HG02884 (cell line): ENCODE data around the gene SPRY1.
A peak's percentile ranks its signal among the peaks of the same experiment; 100 is the strongest.

Experiments
- ATAC-seq: cut with Tn5 transposase; IDR thresholded peaks from one replicate; pipeline ENCODE4 v1.9.1; 2021; ENCODE audit warnings: mild to moderate bottlenecking, moderate library complexity; ENCODE audit not compliant: unreplicated experiment

SPRY1 gene, protein sequence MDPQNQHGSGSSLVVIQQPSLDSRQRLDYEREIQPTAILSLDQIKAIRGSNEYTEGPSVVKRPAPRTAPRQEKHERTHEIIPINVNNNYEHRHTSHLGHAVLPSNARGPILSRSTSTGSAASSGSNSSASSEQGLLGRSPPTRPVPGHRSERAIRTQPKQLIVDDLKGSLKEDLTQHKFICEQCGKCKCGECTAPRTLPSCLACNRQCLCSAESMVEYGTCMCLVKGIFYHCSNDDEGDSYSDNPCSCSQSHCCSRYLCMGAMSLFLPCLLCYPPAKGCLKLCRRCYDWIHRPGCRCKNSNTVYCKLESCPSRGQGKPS

DNA sequence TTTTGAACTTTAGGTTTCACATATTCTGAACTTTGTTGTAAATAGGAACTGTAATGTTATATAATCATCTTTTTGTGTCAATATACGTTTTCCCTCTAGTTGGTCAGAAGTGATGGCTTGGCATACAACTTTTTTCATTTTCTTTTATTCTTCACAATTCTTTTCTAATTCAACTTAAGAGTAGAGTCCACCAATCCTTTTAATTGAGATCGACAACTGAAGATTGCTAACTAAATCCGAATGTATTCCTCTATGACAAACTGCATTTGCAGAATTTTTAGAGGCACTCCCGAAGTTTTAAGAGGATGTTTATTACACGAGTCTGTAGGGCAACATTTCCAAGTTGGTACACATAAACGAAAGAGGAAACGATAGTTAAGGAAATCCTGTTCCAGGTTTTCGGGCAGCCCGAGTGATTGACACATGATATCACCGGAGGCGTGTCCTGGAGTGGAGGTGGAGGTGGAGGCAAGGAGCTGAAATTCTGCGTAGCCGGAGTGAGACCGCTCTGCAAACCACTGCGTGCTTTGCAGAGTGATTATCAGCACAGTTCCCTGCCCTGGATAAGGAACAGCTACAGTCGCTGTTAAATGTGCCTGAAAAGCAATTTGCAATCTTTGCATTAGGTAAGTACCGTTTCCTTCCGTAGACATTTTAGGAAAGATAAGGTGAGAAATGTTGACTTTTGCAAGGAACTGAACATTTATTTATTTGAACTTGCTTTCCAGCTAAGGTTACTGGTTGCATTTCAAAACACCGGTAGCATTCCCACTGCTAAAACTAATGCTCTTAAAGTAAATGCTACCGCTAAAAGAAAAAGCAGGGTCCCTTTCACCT lies at the start of gene SPRY1:
SPRY1 (plus strand) TSS at position 489 of the 837 bp plus-strand sequence. CDS start 4,797 bp downstream, outside the sequence.
- peak; percentile 50 for ATAC-seq

DNA sequence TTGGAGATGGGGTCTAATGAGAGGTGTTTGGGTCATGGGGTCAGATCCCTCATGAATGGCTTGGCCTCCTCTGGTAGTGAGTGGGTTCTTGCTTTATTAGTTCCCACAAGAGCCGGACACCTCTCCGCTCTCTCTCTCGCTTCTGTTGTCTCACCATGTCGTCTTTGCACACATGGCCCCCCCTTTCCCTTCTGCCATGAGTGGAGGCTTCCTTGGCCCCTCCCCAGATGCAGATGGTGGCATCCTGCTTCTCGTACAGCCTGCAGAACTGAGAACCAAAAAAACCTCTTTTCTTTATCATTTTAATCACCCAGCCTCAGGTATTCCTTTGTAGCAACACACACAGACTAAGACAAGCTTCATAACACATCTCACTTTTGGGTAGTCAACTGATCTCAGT lies 49.6 kb upstream of the SPRY1 start:
- ATAC-seq, result no peak

DNA sequence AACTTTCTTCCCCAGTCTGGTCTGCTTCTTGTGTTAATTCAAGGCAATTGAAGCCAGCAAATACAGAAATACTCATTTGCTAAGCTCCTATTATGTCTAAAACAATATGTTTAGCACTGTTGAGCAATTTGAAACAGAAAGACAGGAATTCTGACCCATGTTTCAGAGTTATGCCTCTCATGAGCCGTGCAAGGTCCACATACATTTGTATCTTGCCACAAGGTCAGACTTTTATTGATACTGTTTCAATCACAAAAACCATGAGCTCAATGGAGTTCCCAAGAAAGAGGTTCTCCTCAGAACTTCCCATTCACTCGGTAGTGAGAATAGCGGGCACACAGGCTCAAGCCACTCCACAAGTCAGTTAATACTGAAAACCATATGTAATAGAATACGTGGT lies 47.6 kb upstream of the SPRY1 start:
- ATAC-seq, result no peak

DNA sequence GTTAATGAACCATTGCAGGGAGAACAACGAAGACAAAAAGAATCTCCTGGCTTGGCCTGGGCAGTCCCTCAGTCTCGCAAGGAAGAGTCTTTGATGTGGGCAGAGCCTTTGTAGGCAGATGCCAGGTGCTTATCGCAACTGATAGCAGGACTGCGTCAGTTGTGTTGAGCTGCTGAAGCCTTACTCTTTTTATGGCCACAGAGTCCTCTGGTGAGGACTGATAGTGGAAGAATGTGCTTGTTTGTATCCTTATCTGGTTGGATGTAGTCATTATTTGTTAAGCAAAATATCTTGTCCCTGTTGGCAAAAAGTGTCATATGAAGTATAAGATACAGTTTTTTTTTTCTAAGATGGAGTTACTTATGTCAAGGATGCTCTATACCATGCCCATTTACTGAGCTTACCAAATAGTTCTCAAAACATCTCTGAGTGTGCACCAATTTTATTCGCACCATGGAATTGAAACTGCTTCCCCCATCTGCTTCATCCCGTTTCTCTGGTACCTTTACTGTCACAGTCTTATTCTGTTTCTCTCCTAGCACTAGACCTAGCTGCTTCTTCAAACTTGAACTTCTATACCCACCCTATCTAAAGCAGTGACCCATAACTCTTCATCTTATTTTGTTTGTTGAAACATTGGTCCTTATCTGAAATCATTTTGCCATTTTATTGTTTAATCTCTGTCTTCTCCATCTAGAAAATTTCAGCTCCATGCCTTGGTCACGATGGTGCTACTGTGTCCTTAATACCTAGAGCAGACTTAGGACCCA lies 47.0 kb upstream of the SPRY1 start:
- no peak for ATAC-seq

DNA sequence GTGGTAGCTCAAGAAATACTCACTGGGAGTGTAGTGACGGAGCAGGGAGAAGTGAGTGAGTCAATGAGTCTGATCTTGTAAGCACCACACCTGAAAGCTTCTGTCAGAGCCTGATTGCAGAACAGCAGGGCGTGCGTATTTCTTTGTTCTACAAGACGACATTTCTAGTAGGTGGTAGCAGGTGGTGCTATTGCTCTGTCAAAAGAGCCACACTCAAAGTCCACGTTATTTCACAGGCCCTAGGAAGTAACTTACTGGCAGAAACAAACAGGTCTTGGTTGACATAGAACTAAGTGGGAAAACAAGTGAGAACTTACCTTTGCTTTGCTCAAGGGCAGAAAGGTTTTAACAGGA lies 46.4 kb upstream of the SPRY1 start:
- no peak for ATAC-seq

DNA sequence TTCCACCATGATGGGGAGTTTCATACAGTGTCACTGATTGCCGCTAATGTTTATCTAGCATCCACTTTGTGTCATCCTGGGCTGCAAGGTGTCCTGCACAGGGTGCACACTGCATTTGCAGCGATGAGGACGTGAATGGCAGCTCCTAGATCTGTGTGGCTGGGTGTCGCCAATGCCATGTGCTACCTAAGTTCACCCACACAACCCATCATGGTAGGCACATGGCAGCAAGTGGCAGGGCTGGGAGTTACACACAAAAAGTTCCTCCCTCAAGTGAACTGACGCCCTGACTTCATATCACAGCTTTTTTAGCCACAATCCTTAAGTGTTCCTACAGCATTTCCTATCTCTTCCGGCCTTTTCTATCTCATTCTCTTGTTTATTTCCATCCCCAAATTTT lies 45.9 kb upstream of the SPRY1 start:
- no peak for ATAC-seq

DNA sequence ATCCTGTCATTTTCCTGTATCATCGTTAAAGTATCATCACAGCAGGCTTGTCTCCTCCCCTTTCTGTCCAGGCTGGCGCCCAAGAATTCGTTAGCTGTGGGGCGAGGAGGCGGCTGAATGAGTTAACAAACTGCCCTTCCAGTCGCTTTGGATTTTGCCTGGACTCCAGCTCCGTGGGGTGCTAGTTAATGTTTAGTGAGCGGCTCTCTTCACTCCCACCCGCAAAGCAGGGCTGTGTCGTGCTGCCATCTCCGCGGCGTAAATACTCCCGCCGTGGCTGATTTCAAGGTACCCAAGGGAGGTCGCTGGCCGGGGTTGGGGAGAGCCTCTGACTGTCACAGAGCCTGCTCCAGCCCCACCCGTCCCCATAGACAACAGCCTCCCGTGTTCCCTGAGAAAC lies 44.9 kb upstream of the SPRY1 start:
- no peak for ATAC-seq

DNA sequence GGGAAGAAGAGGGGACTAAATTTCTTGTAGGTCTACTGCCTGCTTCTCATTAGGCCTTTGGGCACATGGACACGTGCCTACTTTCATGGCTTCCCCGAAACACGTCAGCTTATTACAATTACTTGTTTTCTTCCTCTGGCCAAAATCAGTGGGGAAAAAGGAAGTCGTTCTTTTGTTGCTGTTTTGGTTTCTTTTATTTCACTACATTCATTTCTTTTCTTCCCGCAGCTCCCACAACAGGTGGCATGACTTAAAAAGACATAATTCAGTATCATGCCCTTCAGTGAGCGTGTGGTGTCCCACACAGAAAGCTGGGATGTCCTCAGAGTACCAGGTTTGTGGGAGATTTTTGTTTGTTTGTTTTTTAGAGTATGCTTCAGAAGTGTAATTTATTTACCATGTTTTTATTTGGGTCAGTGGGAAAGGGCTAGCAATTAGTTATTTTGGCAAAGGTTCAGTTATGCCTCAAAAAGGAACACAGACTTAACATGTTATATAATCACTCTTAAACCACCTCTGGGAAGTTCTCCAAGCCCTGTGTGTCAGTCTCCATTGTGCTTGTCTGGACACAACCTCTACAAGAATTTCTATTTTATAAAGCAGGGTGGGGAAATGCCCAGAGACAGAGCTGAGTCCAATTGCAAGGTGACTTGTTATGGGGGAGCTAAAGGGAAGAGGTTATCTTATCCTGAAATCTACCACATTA lies 44.2 kb upstream of the SPRY1 start:
- no peak for ATAC-seq

DNA sequence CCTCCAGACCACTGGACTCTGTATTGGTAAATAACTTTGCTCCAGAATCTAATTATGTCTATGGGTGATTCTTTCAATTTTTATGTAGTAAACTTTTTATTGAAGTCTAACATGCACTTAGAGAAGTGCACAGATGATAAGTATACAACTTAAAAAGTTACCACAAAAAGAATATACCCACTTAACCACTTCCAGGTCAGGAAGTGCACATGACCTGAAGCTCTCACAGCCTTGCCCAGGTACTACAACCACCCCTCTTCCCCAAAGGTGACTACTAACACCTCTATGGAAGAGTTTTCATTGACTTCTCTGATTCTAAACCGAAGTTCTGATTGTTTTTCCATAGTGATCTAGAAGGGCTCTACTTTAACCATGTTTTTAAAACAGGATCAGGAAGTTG lies 43.6 kb upstream of the SPRY1 start:
- no peak for ATAC-seq

DNA sequence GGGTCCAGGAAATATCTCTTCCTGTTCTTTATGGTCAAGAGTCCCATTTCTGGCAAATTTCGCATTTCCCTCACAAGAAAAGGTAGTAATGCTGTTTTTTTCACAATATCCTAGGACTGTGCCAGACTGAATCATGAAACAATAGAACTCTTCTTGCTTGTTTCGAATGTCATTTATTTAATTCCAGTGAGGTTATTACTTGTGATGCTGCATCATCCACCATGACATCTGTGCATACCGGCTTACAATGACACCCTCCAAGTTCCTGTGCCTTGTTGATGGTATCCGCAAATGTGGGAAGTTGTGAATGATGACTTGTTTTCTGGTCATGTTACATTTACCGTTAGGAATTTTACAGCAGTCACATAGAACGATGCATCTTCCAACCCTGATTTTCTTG lies 42.9 kb upstream of the SPRY1 start:
- no peak for ATAC-seq

DNA sequence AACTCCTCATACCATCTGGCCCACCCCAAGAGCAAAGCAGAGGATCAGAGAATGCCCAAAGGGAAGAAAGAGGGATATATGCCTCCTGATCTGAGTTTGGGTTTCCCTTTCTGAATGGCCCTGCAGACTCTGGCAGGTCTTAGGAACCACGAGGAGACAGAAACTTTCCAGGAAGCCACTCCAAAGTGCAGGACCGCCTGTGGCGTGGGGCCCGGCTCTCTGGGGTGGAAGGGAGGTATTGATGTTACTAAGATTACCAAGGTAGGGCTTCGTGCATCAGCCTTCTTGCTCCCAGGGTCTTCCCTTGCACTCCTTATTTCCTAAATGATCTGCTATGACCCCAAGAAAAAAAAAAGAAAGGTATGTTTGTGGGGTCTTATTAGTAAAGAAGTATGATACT lies 41.9 kb upstream of the SPRY1 start:
- no peak for ATAC-seq

DNA sequence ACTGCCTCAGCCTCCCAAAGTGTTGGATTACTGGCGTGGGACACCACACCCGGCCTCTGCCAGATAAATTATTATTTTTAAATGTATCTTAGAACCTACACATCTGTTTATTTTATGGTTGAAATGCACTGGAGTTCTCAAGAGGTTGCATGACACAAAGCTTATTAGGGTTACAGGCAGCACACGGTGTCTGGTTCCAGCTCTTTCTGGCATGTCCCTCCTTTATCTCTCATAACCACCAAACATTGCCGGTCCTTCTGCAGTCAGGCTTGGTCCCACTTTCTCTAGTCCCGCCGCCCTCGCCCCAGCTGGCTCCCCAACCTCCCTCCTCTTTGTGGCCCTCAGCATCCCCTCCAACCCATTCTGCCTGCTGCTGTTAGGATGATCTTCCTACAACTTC lies 39.7 kb upstream of the SPRY1 start:
- no peak for ATAC-seq

DNA sequence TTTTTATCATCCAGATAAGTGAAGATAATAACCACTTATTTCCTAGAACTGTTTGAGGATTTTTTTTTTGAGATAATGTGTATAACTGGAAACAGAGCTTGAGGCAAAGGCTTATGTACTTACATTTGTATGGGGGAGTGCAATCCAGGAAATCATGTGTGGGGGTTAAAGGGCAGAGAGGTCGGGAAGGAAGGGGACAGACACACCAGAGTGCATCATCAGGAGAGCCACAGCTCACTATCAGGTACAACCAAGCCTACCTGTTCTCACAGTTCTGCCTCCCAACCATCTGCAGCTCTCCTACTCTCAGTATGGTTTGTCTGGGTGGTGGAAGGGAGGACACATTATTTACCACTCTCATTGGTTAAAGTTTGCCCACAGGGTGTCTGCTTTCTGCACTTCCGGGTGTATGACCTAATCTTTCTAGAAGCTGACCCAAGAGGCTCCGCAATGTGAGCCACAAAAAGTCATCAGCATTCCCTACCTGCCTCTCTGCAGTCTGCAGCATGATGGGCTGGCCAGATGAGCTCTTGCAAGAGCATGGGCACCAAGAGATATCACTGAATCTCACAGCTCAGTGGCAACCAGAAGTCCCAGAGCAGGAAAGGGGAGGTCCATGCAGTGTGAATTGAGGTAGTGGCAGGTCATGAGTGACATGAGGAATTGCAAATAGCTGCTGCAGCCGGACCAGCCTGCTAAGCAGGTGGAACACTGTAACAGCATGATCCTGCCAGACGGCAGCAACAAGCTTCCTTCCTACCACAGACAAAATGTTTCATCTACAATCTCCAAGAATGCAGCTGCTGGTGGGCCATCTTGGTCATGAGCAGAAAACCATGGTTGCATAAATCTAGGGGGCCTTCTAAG lies 36.9 kb upstream of the SPRY1 start:
- ATAC-seq, result no peak

DNA sequence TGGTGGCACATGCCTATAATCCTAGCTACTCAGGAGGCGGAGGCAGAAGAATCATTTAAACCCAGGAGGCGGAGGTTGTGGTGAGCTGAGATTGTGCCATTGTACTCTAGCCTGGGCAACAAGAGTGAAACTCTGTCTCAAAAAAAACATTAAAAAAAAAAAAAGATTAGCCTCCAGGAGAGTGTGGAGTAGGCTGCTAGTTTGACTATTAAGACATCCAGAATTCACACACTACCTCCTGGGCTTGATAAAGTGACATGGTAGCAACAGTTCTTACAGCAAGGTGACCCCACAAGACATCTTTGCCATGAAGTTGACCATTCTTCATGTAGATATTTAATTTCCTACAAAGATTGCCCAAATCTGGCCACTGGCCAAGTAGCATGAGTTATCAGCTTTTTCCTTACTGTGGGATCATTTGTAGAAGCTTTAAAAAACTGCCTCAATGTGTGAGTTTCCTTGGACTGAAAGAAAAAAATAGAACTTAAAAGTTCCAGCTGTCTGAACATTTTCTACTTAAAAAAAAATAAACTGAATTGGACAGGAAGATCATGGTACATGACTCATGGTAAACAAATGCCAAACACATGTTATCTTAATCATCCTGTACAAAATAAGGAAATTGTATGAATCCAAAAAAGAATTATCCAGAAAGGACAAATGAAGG lies 35.3 kb upstream of the SPRY1 start:
- ATAC-seq, result no peak

DNA sequence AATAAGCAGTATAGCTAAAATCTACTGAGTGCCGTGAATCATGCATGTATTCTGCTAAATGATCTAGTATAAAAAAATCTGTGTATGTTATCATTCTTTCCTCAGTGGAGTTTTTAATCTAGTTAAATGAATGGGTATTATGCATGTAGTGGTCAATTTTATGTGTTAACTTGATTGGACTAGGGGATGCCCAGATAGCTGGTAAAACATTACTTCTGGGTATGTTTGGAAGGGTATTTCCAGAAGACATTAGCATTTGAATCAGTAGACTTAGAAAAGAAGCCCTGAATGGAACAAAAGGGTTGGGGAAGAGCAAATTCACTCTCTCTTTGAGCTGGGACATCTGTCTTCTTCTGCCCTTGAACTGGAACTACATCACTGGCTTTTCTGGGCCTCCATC lies 34.5 kb upstream of the SPRY1 start:
- ATAC-seq, result no peak

DNA sequence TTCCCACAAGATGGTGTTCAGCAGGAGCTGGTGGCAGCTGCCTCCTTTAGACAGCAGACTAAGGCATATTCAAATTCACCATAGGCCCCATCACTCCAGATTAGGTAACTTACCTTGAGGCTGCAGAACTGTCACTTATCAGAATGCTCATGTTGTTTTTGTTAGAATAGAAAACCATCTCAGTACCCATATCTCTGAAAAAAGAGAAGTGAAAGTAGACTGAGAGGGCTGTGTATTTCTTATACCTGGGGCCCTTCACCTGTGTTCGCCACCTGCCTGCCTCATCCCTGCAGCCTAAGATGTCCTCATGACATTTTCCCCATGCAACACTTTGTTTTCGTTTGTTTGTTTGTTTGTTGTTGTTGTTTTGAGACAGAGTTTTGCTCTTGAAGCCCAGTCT lies 32.9 kb upstream of the SPRY1 start:
- ATAC-seq, result peak; percentile 89

DNA sequence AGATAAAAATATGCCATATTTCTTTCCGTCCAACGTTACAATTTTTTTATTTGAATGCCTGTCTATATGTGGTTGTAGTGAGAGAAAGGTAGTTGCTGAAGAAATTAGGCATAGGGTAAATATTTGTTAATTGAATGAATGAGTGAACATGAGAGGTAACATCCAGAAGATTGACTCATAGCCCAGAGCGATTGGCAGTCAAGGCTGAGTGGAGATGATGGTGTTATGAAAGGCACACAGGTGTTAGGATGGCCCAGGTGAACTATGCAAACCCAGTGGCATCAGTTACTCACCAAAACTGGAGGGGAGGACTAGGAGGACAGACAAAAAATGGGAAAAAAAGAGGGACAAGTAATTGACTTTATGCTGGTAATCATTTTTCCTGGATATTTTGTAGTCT lies 31.7 kb upstream of the SPRY1 start:
- ATAC-seq, result no peak

DNA sequence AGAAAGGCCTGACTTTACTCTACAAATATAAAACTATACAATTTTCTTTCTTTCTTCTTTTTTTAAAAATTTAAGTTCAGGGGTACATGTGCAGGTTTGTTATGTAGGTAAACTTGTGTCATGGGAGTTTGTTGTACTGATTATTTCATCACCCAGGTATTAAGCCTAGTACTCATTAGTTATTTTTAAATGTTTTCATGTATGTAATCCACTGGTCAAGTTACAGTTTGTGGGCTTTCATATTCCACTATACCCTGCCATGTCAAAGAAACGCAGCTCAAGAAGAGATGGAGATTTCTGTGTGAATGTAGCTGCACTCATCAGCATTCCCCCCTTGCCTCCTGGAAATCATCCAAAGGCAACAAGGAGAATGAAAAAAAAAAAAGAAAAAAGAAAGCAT lies 31.2 kb upstream of the SPRY1 start:
- ATAC-seq, result no peak

DNA sequence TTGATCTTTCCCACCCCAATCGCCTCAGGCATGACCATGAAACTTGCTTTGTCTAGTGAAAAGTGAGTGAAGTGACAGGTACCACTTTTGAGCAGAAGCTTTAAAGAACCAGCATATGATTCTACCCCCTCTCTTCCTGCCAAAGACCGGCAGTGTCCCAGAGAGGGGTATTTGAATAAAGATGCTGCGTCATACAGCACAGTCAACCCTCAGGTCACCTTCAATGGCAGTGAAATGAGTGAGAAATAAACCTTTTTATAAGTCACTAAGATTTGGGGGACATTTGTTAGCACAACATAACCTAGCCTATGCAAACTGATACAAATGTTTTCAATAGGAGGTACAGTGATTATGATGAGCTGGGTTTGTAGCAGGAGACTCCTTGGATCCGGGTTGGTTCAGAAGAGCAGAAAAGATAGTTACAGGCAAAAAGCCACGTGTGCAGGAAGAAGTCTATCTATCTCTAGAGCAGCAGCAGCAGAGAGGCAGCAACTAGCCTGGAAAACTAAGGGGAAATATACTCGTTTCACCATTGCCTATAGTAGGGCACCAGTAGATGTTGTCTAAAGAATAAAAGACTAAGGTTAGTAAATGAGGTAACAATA lies 30.3 kb upstream of the SPRY1 start:
- no peak for ATAC-seq
